ENCODE measurements around the gene ADAMTSL2.

Gene ADAMTSL2

GRCh38 chr9:133589454-133590227 is 55.1 kb downstream of the ADAMTSL2 start:
- peak; percentile 16 for DNase-seq (ENCODE audit: low read depth)

- no peak for DNase-seq (ENCODE audit: low read depth)
Observed at GRCh38 chr9:133590231-133590855, 55.8 kb downstream of the ADAMTSL2 start.

- no peak for DNase-seq (ENCODE audit: low read depth)
Observed at GRCh38 chr9:133591116-133591910, 56.8 kb downstream of the ADAMTSL2 start.

- no peak for DNase-seq (ENCODE audit: low read depth)
Observed at GRCh38 chr9:133591985-133592384, 57.5 kb downstream of the ADAMTSL2 start.

GRCh38 chr9:133592731-133593409 is 58.4 kb downstream of the ADAMTSL2 start:
- peak; percentile 7 for DNase-seq (ENCODE audit: low read depth)

GRCh38 chr9:133593587-133594253 is 59.2 kb downstream of the ADAMTSL2 start:
- DNase-seq (ENCODE audit: low read depth), result no peak

GRCh38 chr9:133594310-133594709 is 59.8 kb downstream of the ADAMTSL2 start:
- no peak for DNase-seq (ENCODE audit: low read depth)

- DNase-seq (ENCODE audit: low read depth), result no peak
Observed at GRCh38 chr9:133595910-133596309, 61.4 kb downstream of the ADAMTSL2 start.

- no peak for DNase-seq (ENCODE audit: low read depth)
Observed at GRCh38 chr9:133597316-133597957, 62.9 kb downstream of the ADAMTSL2 start.

GRCh38 chr9:133598978-133599377 is 64.5 kb downstream of the ADAMTSL2 start:
- DNase-seq (ENCODE audit: low read depth), result no peak

- DNase-seq (ENCODE audit: low read depth), result no peak
Observed at GRCh38 chr9:133599470-133600173, 65.1 kb downstream of the ADAMTSL2 start.

- no peak for DNase-seq (ENCODE audit: low read depth)
Observed at GRCh38 chr9:133600739-133601138, 66.2 kb downstream of the ADAMTSL2 start.

GRCh38 chr9:133601746-133602145 is 67.2 kb downstream of the ADAMTSL2 start:
- no peak for DNase-seq (ENCODE audit: low read depth)

- no peak for DNase-seq (ENCODE audit: low read depth)
Observed at GRCh38 chr9:133602277-133602676, 67.8 kb downstream of the ADAMTSL2 start.

GRCh38 chr9:133603135-133603927 is 68.8 kb downstream of the ADAMTSL2 start:
- DNase-seq (ENCODE audit: low read depth), result no peak

GRCh38 chr9:133604214-133604613 is 69.7 kb downstream of the ADAMTSL2 start:
- no peak for DNase-seq (ENCODE audit: low read depth)

GRCh38 chr9:133604856-133605255 is 70.4 kb downstream of the ADAMTSL2 start:
- DNase-seq (ENCODE audit: low read depth), result no peak

GRCh38 chr9:133605446-133605845 is 70.9 kb downstream of the ADAMTSL2 start:
- DNase-seq (ENCODE audit: low read depth), result no peak

- DNase-seq (ENCODE audit: low read depth), result no peak
Observed at GRCh38 chr9:133605856-133606707, 71.6 kb downstream of the ADAMTSL2 start.
